Right lobe of liver (tissue), 6 donors: ENCODE measurements around the gene SPRED1. TPM values are rescaled to one million over a fixed set of nuclear protein-coding genes. Genes with fewer than 3 reads are reported as not detected.
A peak's percentile ranks its signal among the peaks of the same experiment; 100 is the strongest.

Source experiments
- ATAC-seq, 4 donors: fragments of 200-7000 bp; cut with Tn5 transposase; one replicate each; pipeline ENCODE4 v1.9.1; 2020; ENCODE audit warnings: mild to moderate bottlenecking in 4 of 4, moderate library complexity in 4 of 4
- DNase-seq, 3 donors: peaks; one replicate each; pipeline ENCODE4 v3.0.0-alpha.2; 2020
- H3K27ac ChIP-seq, 3 donors: fragments of 200-600 bp; one replicate each; pipeline ENCODE4 v1.8.0; 2022
- H3K27me3 ChIP-seq, 2 donors: fragments of 200-600 bp; one replicate each; pipeline ENCODE4 v1.8.0; 2022
- H3K36me3 ChIP-seq, 4 donors: fragments of 200-600 bp; sonication (generic) in 1 of 4; one replicate each; pipeline versions ENCODE4 v1.5.1 to v1.8.0; 2017 to 2022; ENCODE audit warnings: control low read depth in 1 of 4
- H3K4me1 ChIP-seq, 4 donors: fragments of 200-600 bp; sonication (generic) in 1 of 4; one replicate each; pipeline versions ENCODE4 v1.5.1 to v1.8.0; 2017 to 2022; ENCODE audit warnings: control low read depth in 1 of 4
- H3K4me3 ChIP-seq, 3 donors: fragments of 200-600 bp; one replicate each; pipeline ENCODE4 v1.8.0; 2022
- H3K9me3 ChIP-seq, 4 donors: fragments of 200-600 bp; sonication (generic) in 1 of 4; one replicate each; pipeline versions ENCODE4 v1.5.1 to v1.8.0; 2017 to 2022; ENCODE audit warnings: control low read depth in 1 of 4
- POLR2A ChIP-seq: fragments of 450-650 bp; IDR thresholded peaks from one replicate; pipeline ENCODE4 v1.6.1; 2017; ENCODE audit warnings: antibody characterized with exemption, mild to moderate bottlenecking
- WGBS: methylation state at CpG from one replicate; pipeline ENCODE4 v1.1.6; 2018; ENCODE audit warnings: low coverage, low lambda C conversion rate; ENCODE audit not compliant: insufficient coverage; ENCODE audit errors: missing lambda C conversion rate; 5-methylcytosine and 5-hydroxymethylcytosine counted together
- intact Hi-C, 2 donors: fragments of 100-400 bp; cut with DNase I; formaldehyde crosslinking; loops; one replicate each; pipeline versions ENCODE4 v1.11.2 to v1.14.1; 2022
- total RNA-seq, 6 experiments: library from RNA; depleted of rRNA in 2 of 6; stranded (reverse); fragments of >200 nt in 2 of 6; fragmentation: NEBNext Ultra II Directional in 3 of 6; extraction: Animal tissue kit (Norgen Biotek cat#: 25700) in 3 of 6; gene quantifications; one replicate each; pipeline versions ENCODE4 v1.1.0 to v1.2.4, GENCODE V29; 2016 to 2023
- TF ChIP-seq, protein P1 (sequence below), 4 donors: fragments of 200-600 bp in 3 of 4; fragments of 450-650 bp in 1 of 4; IDR thresholded peaks; one replicate each; pipeline versions ENCODE4 v1.5.1 to v1.8.0; 2016 to 2022; ENCODE audit warnings: antibody characterized with exemption in 4 of 4, mild to moderate bottlenecking in 2 of 4
- donor health status: DM: no; HTN: yes; CAD: no.
- donor health status: DM: no; HTN: no; CAD: no.
- donor health status: DM: no; HTN: no; CAD: no.
- donor health status: DM: no; HTN: yes; CAD: no.
- donor health status: DM: no; HTN: yes; CAD: no.

The SPRED1 gene
- total RNA-seq, 6 experiments from 2014 or later: 4.5 to 9.6 (median 5.3) TPM

DNA sequence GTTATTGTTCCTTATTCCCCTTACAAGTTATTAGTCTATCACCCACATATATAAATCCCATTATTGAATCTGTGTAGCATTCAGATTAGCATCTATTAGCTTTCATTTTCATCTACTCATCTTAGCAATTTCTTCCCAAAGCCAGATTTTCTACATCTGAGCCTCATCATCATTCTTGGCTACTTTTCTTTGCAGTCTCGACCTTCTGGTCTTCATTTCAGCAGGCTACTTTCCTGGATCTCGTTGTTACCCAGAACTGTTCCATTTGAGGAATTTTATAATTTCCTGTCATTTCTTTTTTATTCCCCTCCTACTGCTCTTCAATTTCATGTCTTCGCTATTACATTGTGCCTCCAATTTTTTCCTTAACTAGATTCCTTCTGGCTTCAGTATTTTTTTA lies 51.8 kb downstream of the SPRED1 start:
- DNase-seq (no peak), ATAC-seq (no peak)
- Histone ChIP-seq H3K4me3 (no peak overlapping the region), H3K9me3 (no peaks in the 10 kb centered on the region), H3K4me1 (no peaks in the 10 kb centered on the region), H3K36me3 (no peaks in the 10 kb centered on the region), H3K27ac (no peak overlapping the region), H3K27me3 (no peaks in the 10 kb centered on the region)
- intact Hi-C loops: no loop called here
- TF ChIP-seq, protein P1, sequence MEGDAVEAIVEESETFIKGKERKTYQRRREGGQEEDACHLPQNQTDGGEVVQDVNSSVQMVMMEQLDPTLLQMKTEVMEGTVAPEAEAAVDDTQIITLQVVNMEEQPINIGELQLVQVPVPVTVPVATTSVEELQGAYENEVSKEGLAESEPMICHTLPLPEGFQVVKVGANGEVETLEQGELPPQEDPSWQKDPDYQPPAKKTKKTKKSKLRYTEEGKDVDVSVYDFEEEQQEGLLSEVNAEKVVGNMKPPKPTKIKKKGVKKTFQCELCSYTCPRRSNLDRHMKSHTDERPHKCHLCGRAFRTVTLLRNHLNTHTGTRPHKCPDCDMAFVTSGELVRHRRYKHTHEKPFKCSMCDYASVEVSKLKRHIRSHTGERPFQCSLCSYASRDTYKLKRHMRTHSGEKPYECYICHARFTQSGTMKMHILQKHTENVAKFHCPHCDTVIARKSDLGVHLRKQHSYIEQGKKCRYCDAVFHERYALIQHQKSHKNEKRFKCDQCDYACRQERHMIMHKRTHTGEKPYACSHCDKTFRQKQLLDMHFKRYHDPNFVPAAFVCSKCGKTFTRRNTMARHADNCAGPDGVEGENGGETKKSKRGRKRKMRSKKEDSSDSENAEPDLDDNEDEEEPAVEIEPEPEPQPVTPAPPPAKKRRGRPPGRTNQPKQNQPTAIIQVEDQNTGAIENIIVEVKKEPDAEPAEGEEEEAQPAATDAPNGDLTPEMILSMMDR (IDR thresholded peaks at IDR 0.05): no peak
- TF ChIP-seq POLR2A: no peak
- 55% methylated on average over 3 of the region's 3 CpGs for WGBS

DNA sequence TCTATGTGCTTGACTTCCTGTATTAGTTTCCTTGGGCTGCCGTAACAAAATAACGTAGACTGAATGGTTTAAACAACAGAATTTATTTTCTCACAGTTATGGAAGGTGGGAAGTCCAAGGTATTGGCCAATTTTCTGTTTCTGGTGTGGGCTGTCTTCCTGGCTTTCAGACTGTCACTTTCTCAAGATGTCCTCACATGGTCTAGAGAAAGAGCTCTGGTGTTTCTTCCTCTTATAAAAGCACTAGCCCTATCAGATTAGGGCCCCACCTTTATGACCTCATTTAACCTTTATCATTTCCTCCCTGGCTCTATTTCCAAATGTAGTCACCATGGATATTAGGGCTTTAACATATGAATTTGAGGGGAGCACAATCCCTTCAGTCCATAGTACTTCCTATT lies 54.6 kb downstream of the SPRED1 start:
- no peaks in the 10 kb centered on the region for H3K36me3 ChIP-seq
- intact Hi-C loops: no loop called here
- no peaks in the 10 kb centered on the region for H3K27me3 ChIP-seq
- ATAC-seq: peak in 3 of 4 donors; percentile 33 to 39 (median 35)
- WGBS: 76% methylated on average over 2 of the region's 2 CpGs
- DNase-seq: no peak
- no peak overlapping the region for H3K27ac ChIP-seq
- H3K4me3 ChIP-seq: no peak overlapping the region
- TF ChIP-seq POLR2A: no peak
- TF ChIP-seq, protein P1 (IDR thresholded peaks at IDR 0.05): no peak
- no peaks in the 10 kb centered on the region for H3K9me3 ChIP-seq
- no peaks in the 10 kb centered on the region for H3K4me1 ChIP-seq

DNA sequence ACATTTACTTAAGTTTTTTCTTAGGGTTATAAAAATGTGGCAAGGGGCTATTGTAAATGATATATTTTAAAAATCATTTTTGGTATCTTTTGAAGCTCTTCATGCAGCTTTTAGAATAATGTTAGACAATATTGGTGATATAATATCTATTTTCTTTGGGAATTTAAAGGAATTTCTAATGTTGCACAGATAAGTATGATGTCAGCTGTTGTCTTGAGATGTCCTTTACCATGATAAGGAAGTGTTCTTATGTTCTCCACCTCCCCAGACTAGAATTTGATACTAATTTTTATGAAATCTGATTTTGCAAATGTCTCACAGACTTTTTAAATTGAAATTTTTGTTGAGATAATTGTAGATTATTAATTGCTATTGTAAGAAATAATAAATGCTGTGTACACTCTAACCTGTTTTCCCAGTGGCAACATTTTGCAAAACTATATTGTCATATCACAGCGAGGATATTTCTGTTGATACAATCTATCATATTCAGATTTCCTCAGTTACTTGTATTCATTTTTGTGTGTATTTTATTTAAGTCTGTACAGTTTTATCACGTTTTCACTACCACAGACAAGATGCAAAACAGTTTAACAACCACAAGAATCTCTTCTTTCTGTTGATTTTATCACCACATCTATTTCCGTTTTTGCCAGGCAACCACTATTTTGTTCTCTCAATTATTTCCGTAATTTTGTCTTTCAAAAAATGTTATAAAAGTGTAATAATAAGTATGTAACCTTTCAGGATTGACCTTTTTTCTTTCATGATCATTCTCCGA lies 55.4 kb downstream of the SPRED1 start:
- H3K36me3 ChIP-seq: no peaks in the 10 kb centered on the region
- no peaks in the 10 kb centered on the region for H3K4me1 ChIP-seq
- no peak overlapping the region for H3K27ac ChIP-seq
- intact Hi-C loops: no loop called here
- H3K27me3 ChIP-seq: no peaks in the 10 kb centered on the region
- no peak for DNase-seq
- 80% methylated on average over 5 of the region's 5 CpGs for WGBS
- no peaks in the 10 kb centered on the region for H3K9me3 ChIP-seq
- H3K4me3 ChIP-seq: no peak overlapping the region
- no peak for TF ChIP-seq POLR2A
- TF ChIP-seq, protein P1 (IDR thresholded peaks at IDR 0.05): peak in 1 of 4 donors; percentile 4
- no peak for ATAC-seq

DNA sequence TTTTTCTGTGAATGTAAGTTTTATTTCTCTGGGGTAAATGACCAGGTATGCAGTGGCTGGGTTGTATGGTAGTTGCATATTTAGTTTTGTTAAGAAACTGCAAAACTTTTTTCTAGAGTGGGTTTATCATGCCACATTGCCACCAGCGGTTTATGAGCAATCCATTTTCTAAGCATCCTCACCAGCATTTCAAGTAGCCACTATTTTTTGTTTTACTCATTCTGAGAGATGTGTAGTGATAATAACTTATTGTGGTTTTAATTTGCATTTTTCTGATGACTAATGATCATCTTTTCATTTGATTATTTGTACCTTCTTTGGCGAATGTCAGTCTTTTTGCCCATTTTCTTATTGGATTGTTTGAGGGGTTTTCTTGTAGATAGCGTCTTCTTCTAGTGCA lies 56.2 kb downstream of the SPRED1 start:
- TF ChIP-seq, protein P1 (IDR thresholded peaks at IDR 0.05): no peak
- no peak for TF ChIP-seq POLR2A
- intact Hi-C loops: no loop called here

More for the DNA sequence above, 56.2 kb downstream of the SPRED1 start:
- ATAC-seq (no peak), DNase-seq (no peak)
- WGBS: 91% methylated on average over 3 of the region's 3 CpGs
- Histone ChIP-seq H3K27ac (no peak overlapping the region), H3K4me3 (no peak overlapping the region), H3K4me1 (no peaks in the 10 kb centered on the region), H3K9me3 (no peaks in the 10 kb centered on the region), H3K36me3 (no peaks in the 10 kb centered on the region), H3K27me3 (no peaks in the 10 kb centered on the region)
